Renal cortex interstitium (tissue), 11 donors: ENCODE data around the gene R3HDM2. TPM values are rescaled to one million over a fixed set of nuclear protein-coding genes. Genes with fewer than 3 reads are reported as not detected.

Source experiments
- DNase-seq, 11 donors: peaks; one replicate each; pipeline ENCODE4 v3.0.0-alpha.2; 2013; ENCODE audit warnings: low read depth in 9 of 11, low spot score in 4 of 11; ENCODE audit errors: extremely low read depth in 1 of 11
- polyA plus RNA-seq, 3 donors: library from polyadenylated mRNA; unstranded; fragments of 120-200 nt; gene quantifications; one replicate each; pipeline ENCODE4 v1.2.1, GENCODE V29; 2013; ENCODE audit not compliant: insufficient read length in 3 of 3

The R3HDM2 gene
- polyA plus RNA-seq, 3 donors, result 62.4 to 109 (median 81.4) TPM

DNA sequence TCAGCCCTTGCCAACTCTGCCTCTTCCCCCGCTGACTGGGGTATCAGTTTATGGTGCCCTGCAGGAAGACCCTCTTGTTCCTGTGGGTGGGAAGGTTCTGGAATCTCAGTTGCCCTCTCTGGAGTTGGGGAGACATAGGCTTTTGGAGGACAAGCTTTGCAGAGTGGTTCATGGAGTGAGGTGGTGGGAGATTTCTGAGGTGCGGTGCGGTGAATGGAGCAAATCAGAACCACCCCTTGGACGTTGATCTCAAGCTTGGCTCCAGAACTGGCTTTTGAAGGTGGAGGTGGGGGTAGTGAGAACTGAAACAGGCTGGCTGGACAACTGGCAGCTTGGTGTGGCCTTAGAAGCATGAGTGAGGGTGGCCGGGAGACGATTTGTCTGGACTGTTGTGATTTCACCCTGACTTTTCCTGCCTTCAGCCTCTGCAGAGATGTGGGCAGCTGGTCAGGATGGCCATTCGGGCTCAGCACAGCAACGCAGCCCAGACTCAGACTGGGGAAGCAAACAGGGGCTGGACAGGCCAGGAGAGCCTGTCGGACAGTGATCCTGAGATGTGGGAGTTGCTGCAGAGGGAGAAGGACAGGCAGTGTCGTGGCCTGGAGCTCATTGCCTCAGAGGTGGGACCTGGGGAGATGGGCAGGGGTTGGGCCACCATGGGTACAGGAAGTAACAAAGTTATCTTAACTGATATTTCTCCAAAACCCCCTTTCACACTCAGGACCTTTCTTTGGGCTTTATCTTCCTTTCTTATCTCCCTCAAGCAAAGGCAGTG, 200.3 kb downstream of the R3HDM2 start:
- DNase-seq, result no peak

GRCh38 chr12:57229634-57230380, 201.0 kb downstream of the R3HDM2 start, which contains the start of gene SHMT2:
Gene SHMT2, plus strand, starts transcription at chr12:57229711. Its CDS starts 68 bp downstream, at chr12:57229779.
- peak; percentile 88 to 96 (median 92) for DNase-seq

DNA sequence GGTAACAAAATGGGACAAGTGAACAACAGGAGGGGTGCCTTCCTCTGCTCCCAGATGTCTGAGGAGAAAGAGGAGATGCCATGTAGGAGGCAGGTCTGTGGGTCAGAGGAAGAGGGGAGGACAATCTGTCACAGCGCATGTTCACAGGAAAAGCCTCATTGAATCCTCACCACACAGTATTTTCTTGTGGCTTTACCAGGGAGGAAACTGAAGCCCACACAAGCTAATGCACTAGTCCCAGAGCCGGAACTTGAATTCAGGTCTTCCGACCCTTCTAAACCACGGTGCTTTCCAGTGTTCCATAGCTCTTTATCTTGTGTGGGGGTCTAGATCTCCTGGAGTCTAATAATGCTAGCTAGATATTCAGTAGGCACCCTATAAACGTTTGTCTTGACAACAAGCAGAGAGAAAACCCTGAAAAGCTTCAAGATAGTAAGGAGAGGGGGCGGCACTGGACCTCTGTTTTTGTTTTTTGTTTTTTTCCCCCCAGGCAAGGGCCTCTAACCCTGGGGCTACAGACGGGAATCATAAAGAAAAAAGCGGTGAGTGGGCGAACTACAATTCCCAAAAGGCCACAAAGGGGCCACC, 201.7 kb downstream of the R3HDM2 start:
- DNase-seq, result no peak

- no peak for DNase-seq
Measured at GRCh38 chr12:57227315-57228115, 203.3 kb downstream of the R3HDM2 start.

DNA sequence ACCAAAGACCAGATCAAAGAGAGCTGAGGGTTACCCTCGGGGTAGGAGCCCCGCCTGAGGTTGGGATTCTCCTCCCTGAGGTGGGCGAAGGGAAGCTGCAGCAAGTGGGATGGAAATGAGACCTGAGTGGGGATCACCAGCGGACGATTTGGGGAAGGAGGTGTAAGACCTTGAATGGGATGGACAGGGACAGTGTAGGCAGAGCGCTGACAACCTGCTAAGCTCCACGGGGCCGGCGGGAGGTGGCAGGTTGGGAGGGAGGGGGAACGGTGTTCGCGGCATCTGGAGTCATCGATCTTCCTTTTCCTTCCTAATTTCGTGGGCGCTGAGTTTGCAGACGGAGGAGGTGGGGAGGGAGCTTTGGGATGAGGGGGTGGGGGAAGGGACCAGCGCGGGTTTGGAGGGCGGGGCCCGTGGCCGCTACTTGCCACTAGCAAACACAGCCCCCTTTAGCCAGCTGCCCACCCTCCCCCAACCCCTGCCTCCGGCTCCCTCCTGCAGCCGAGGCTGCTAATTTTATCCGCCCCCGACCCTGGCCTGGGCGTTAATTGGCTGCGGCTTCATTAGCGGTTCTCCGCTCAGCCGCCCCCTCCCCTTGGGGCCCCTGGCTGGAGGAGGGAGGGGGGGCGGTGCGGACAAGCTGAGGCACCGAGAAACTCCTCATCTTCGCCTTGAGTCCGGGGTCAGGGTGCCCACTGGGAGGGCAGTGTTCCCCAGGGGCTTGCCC, 204.1 kb downstream of the R3HDM2 start:
- DNase-seq, result no peak

DNA sequence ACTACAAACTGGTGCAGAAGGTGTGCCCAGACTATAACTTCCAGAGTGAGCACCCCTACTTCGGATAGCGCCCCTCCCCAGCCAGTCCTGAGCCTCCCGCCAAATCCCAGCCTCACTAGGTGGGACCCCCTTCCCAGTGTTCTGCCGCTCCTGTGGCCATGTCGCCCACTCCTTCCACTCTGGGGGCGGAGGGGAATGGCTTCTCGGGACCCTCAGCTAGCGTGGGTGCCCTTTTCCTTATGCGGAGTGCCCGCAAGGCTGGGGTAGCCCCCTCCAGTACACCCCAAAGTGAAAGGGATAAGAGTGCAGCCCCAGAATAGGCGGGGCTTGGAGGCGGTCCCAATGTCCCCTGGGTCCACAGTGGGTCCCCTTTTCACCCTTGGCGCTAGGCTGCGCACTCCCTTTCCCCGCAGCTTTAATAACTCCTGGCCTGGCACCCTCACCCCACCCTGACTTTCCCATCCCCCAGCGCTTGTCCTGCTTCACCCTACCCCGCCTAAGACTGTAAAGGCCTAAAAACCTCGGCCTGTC, 205.1 kb downstream of the R3HDM2 start:
- DNase-seq, result no peak

- no peak for DNase-seq
Measured at GRCh38 chr12:57224973-57225679, 205.7 kb downstream of the R3HDM2 start.

GRCh38 chr12:57224278-57224972, 206.4 kb downstream of the R3HDM2 start:
- DNase-seq, result no peak

DNA sequence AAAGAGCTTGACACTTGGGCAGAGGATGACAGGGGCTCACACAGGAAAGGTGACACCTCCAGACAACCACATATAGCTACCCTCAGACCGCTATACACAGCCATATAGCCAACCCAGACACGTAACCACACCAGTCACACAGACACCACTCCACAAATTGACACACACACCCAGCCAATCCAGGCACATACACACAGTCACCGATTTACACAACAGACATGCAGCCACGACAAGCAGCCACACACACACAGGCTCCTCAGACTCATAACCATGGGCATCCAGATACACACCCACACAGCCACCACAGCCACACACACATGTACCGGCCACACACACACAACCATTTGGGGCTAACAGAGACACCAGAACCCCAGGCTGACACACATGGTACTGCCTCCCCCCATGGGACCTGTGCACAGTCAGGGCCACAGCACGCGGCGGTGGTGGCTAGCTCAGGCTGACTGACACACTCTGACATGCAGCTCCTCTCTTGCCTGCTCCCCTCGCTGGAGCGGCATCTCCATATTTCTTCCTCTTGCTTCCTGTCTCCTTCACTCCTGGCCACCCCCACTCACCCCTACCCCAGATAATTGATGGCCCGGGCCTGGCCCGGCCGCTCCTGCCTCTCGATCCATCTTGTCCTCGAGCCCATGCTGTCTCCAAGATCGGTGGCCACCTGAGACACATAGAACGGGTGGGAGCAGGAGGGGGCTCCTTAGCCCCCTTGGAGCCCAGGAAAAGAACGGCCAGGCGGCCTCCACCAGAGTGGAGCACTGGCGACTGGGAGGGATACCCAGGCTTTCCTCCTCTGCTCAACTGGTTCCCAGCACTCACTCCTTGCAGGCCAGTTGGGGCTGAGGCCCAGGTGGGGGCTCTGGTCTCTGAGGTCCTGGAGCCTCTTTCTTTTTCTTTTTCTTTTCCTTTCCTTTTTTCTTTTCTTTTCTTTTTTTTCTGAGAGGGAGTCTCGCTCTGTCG, 207.4 kb downstream of the R3HDM2 start:
- no peak for DNase-seq

- no peak for DNase-seq
Measured at GRCh38 chr12:57222286-57223190, 208.3 kb downstream of the R3HDM2 start.

GRCh38 chr12:57221169-57221917, 209.5 kb downstream of the R3HDM2 start:
- DNase-seq, result no peak

GRCh38 chr12:57220770-57221168, 210.1 kb downstream of the R3HDM2 start:
- DNase-seq, result no peak

- no peak for DNase-seq
Measured at GRCh38 chr12:57219993-57220754, 210.7 kb downstream of the R3HDM2 start.
